GM19372 (cell line): ENCODE results near the gene CCT3.
"Not testable (repeated sequence)": the region's sequence is repeated elsewhere in the genome, so short reads cannot be mapped to it uniquely, and the experiment has no call there.

Experiments
- ATAC-seq: cut with Tn5 transposase; IDR thresholded peaks from one replicate; pipeline ENCODE4 v1.9.1; 2021; ENCODE audit warnings: mild to moderate bottlenecking, low read depth, moderate library complexity; ENCODE audit not compliant: unreplicated experiment

CCT3 gene

GRCh38 chr1:156338180-156338976 lies at the start of gene CCT3, which contains the start of gene TSACC:
Gene CCT3, minus strand, starts transcription at chr1:156338292. Its CDS starts 108 bp downstream, at chr1:156338184.
Gene TSACC, plus strand, starts transcription at chr1:156338526. Its CDS starts 1,232 bp downstream, at chr1:156339758.
- ATAC-seq: peak; percentile 93

GRCh38 chr1:156387870-156388173 lies 49.7 kb upstream of the CCT3 start:
- no peak for ATAC-seq

GRCh38 chr1:156386949-156387869 lies 49.1 kb upstream of the CCT3 start:
- ATAC-seq: no peak

GRCh38 chr1:156386134-156386901 lies 48.2 kb upstream of the CCT3 start:
- no peak for ATAC-seq

- no peak for ATAC-seq
Measured at GRCh38 chr1:156385534-156386031, 47.5 kb upstream of the CCT3 start.

GRCh38 chr1:156384658-156385057 lies 46.6 kb upstream of the CCT3 start:
- no peak for ATAC-seq

GRCh38 chr1:156384007-156384406 lies 45.9 kb upstream of the CCT3 start:
- ATAC-seq: no peak

- ATAC-seq: no peak
Measured at GRCh38 chr1:156383023-156383422, 44.9 kb upstream of the CCT3 start.

- ATAC-seq: no peak
Measured at GRCh38 chr1:156382561-156382960, 44.5 kb upstream of the CCT3 start.

- no peak for ATAC-seq
Measured at GRCh38 chr1:156379420-156380165, 41.5 kb upstream of the CCT3 start.

- ATAC-seq: no peak
Measured at GRCh38 chr1:156378557-156378956, 40.5 kb upstream of the CCT3 start.

GRCh38 chr1:156376958-156377919 lies 39.1 kb upstream of the CCT3 start:
- no peak for ATAC-seq

GRCh38 chr1:156376146-156376545 lies 38.1 kb upstream of the CCT3 start:
- ATAC-seq: no peak

- no peak for ATAC-seq
Measured at GRCh38 chr1:156373546-156373945, 35.5 kb upstream of the CCT3 start.

- ATAC-seq: no peak
Measured at GRCh38 chr1:156372876-156373275, 34.8 kb upstream of the CCT3 start.

- no peak for ATAC-seq
Measured at GRCh38 chr1:156372265-156372586, 34.1 kb upstream of the CCT3 start.

GRCh38 chr1:156371553-156372264 lies 33.6 kb upstream of the CCT3 start:
- no peak for ATAC-seq

- ATAC-seq: not testable (repeated sequence)
Measured at GRCh38 chr1:156369685-156370286, 31.7 kb upstream of the CCT3 start.
